Naive B cell (primary cell): ENCODE data around the gene ARL8B. TPM values are rescaled to one million over a fixed set of nuclear protein-coding genes. Genes with fewer than 3 reads are reported as not detected.
"Not testable (repeated sequence)": the region's sequence is repeated elsewhere in the genome, so short reads cannot be mapped to it uniquely, and the experiment has no call there.

Experiments
- ATAC-seq, 2 donors: fragments of 150-1000 bp; cut with Tn5 transposase; 2 replicates each; pipeline ENCODE4 v1.10.0; 2021; ENCODE audit warnings: low read depth in 2 of 2, mild to moderate bottlenecking in 2 of 2, moderate library complexity in 2 of 2
- DNase-seq: peaks from one replicate; pipeline ENCODE4 v3.0.0; 2022
- H3K27ac Mint-ChIP-seq, 6 donors: one replicate each; pipeline ENCODE4 v1.8.0; 2020 to 2022; ENCODE audit warnings: mild to moderate bottlenecking in 6 of 6, mixed read lengths in 6 of 6, moderate library complexity in 5 of 6, inconsistent platforms in 2 of 6
- H3K27me3 Mint-ChIP-seq, 3 donors: one replicate each; pipeline ENCODE4 v1.8.0; 2021 to 2022; ENCODE audit warnings: mixed read lengths in 3 of 3, mild to moderate bottlenecking in 1 of 3
- H3K36me3 Mint-ChIP-seq, 2 donors: one replicate each; pipeline ENCODE4 v1.8.0; 2020 to 2022; ENCODE audit warnings: mixed read lengths in 2 of 2, inconsistent platforms in 1 of 2, mild to moderate bottlenecking in 1 of 2
- H3K4me1 Mint-ChIP-seq, 3 donors: one replicate each; pipeline ENCODE4 v1.8.0; 2020 to 2022; ENCODE audit warnings: mixed read lengths in 3 of 3, inconsistent platforms in 1 of 3, mild to moderate bottlenecking in 1 of 3, moderate library complexity in 1 of 3
- H3K4me3 Mint-ChIP-seq, 8 donors: one replicate each; pipeline ENCODE4 v1.8.0; 2020 to 2022; ENCODE audit warnings: mild to moderate bottlenecking in 8 of 8, mixed read lengths in 8 of 8, moderate library complexity in 8 of 8, inconsistent platforms in 2 of 8
- H3K9me3 Mint-ChIP-seq, 7 donors: one replicate each; pipeline ENCODE4 v1.8.0; 2020 to 2022; ENCODE audit warnings: mixed read lengths in 7 of 7, mild to moderate bottlenecking in 5 of 7, inconsistent platforms in 2 of 7, moderate library complexity in 1 of 7
- polyA plus RNA-seq, 6 donors: library from polyadenylated mRNA; unstranded; fragments of 300-500 nt; fragmentation: Illumina TruSeq; gene quantifications; one replicate each; pipeline ENCODE4 v1.2.3, GENCODE V29; 2021; ENCODE audit warnings: low read depth in 6 of 6

ARL8B gene
- 10 to 100 TPM; 36.7 to 64.8 (median 60.6) TPM for polyA plus RNA-seq

GRCh38 chr3:5122030-5122740 lies at the start of gene ARL8B:
TSS of gene ARL8B (plus strand) at chr3:5122292. CDS start at chr3:5122466, 174 bp downstream.
- no peaks in the 10 kb centered on the region for H3K27me3 Mint-ChIP-seq
- H3K4me1 Mint-ChIP-seq, result peaks cover 26 to 43% (median 39%) of the 10 kb centered on the region in 3 donors
- H3K36me3 Mint-ChIP-seq, result no peaks in the 10 kb centered on the region
- ATAC-seq (peak; percentile 92 to 93), DNase-seq (peak; percentile 93)
- H3K4me3 Mint-ChIP-seq, result peak within 1 kb of the TSS; percentile 85 to 97 (median 94)
- H3K9me3 Mint-ChIP-seq, result no peaks in the 10 kb centered on the region
- peak within 1 kb of the TSS; percentile 94 to 99 (median 98) for H3K27ac Mint-ChIP-seq

GRCh38 chr3:5073374-5074085 lies 48.6 kb upstream of the ARL8B start:
- DNase-seq (no peak), ATAC-seq (no peak)
- no peaks in the 10 kb centered on the region for H3K9me3 Mint-ChIP-seq
- H3K27ac Mint-ChIP-seq, result peak overlapping the region in 1 of 6 donors; percentile 12
- no peaks in the 10 kb centered on the region for H3K4me1 Mint-ChIP-seq
- no peak overlapping the region for H3K4me3 Mint-ChIP-seq
- H3K36me3 Mint-ChIP-seq, result no peaks in the 10 kb centered on the region
- H3K27me3 Mint-ChIP-seq, result peaks cover 12 to 24% (median 19%) of the 10 kb centered on the region in 3 donors

- H3K36me3 Mint-ChIP-seq, result no peaks in the 10 kb centered on the region
- no peak overlapping the region for H3K4me3 Mint-ChIP-seq
- no peaks in the 10 kb centered on the region for H3K4me1 Mint-ChIP-seq
- no peak for DNase-seq
- no peak overlapping the region for H3K27ac Mint-ChIP-seq
- no peak for ATAC-seq
- no peaks in the 10 kb centered on the region for H3K9me3 Mint-ChIP-seq
- H3K27me3 Mint-ChIP-seq, result peaks cover 6 to 29% (median 16%) of the 10 kb centered on the region in 3 donors
Observed at GRCh38 chr3:5078151-5078550, 43.9 kb upstream of the ARL8B start.

- H3K36me3 Mint-ChIP-seq, result no peaks in the 10 kb centered on the region
- no peaks in the 10 kb centered on the region for H3K4me1 Mint-ChIP-seq
- no peak for ATAC-seq
- DNase-seq, result no peak
- no peak overlapping the region for H3K4me3 Mint-ChIP-seq
- no peak overlapping the region for H3K27ac Mint-ChIP-seq
- H3K27me3 Mint-ChIP-seq, result peaks cover 6 to 16% (median 11%) of the 10 kb centered on the region in 3 donors
- no peaks in the 10 kb centered on the region for H3K9me3 Mint-ChIP-seq
Observed at GRCh38 chr3:5079761-5080160, 42.3 kb upstream of the ARL8B start.

GRCh38 chr3:5080779-5081550 lies 41.1 kb upstream of the ARL8B start:
- no peaks in the 10 kb centered on the region for H3K9me3 Mint-ChIP-seq
- no peaks in the 10 kb centered on the region for H3K4me1 Mint-ChIP-seq
- H3K27ac Mint-ChIP-seq, result no peak overlapping the region
- H3K27me3 Mint-ChIP-seq, result peaks cover 6 to 16% (median 11%) of the 10 kb centered on the region in 3 donors
- H3K4me3 Mint-ChIP-seq, result no peak overlapping the region
- DNase-seq (no peak), ATAC-seq (no peak)
- H3K36me3 Mint-ChIP-seq, result no peaks in the 10 kb centered on the region

GRCh38 chr3:5081973-5082788 lies 39.9 kb upstream of the ARL8B start:
- H3K27me3 Mint-ChIP-seq, result peaks cover 6 to 16% (median 11%) of the 10 kb centered on the region in 3 donors
- H3K9me3 Mint-ChIP-seq, H3K4me3 Mint-ChIP-seq, H3K36me3 Mint-ChIP-seq, H3K27ac Mint-ChIP-seq, H3K4me1 Mint-ChIP-seq, ATAC-seq, DNase-seq: not testable (repeated sequence)

GRCh38 chr3:5082789-5083115 lies 39.3 kb upstream of the ARL8B start:
- Mint-ChIP-seq H3K27ac (no peak overlapping the region), H3K9me3 (no peaks in the 10 kb centered on the region), H3K4me1 (no peaks in the 10 kb centered on the region), H3K27me3 (peaks cover 6 to 16% (median 11%) of the 10 kb centered on the region in 3 donors), H3K36me3 (no peaks in the 10 kb centered on the region), H3K4me3 (no peak overlapping the region)
- DNase-seq, result no peak
- ATAC-seq, result no peak

- Mint-ChIP-seq H3K27me3 (peaks cover 6 to 18% (median 11%) of the 10 kb centered on the region in 3 donors), H3K4me1 (no peaks in the 10 kb centered on the region), H3K4me3 (no peak overlapping the region), H3K36me3 (no peaks in the 10 kb centered on the region), H3K27ac (no peak overlapping the region), H3K9me3 (no peaks in the 10 kb centered on the region)
- no peak for DNase-seq
- no peak for ATAC-seq
Observed at GRCh38 chr3:5084224-5084623, 37.9 kb upstream of the ARL8B start.

- Mint-ChIP-seq H3K4me3 (no peak overlapping the region), H3K4me1 (no peaks in the 10 kb centered on the region), H3K36me3 (no peaks in the 10 kb centered on the region), H3K9me3 (no peaks in the 10 kb centered on the region), H3K27me3 (peaks cover 15 to 23% (median 19%) of the 10 kb centered on the region in 3 donors), H3K27ac (no peak overlapping the region)
- ATAC-seq, result no peak
- no peak for DNase-seq
Observed at GRCh38 chr3:5086708-5087107, 35.4 kb upstream of the ARL8B start.

- no peak overlapping the region for H3K27ac Mint-ChIP-seq
- DNase-seq, result no peak
- no peaks in the 10 kb centered on the region for H3K9me3 Mint-ChIP-seq
- no peak for ATAC-seq
- no peak overlapping the region for H3K4me3 Mint-ChIP-seq
- H3K4me1 Mint-ChIP-seq, result no peaks in the 10 kb centered on the region
- H3K27me3 Mint-ChIP-seq, result peaks cover 14 to 22% (median 19%) of the 10 kb centered on the region in 3 donors
- H3K36me3 Mint-ChIP-seq, result no peaks in the 10 kb centered on the region
Observed at GRCh38 chr3:5087209-5087608, 34.9 kb upstream of the ARL8B start.

GRCh38 chr3:5090197-5090596 lies 31.9 kb upstream of the ARL8B start:
- no peak for DNase-seq
- Mint-ChIP-seq H3K4me1 (no peaks in the 10 kb centered on the region), H3K27ac (no peak overlapping the region), H3K36me3 (no peaks in the 10 kb centered on the region), H3K27me3 (peaks cover 19 to 28% (median 22%) of the 10 kb centered on the region in 3 donors), H3K4me3 (peak overlapping the region in 1 of 8 donors; percentile 55), H3K9me3 (no peaks in the 10 kb centered on the region)
- no peak for ATAC-seq

GRCh38 chr3:5092018-5092417 lies 30.1 kb upstream of the ARL8B start:
- Mint-ChIP-seq H3K27ac (no peak overlapping the region), H3K4me3 (no peak overlapping the region), H3K36me3 (peaks cover 0 to 5% of the 10 kb centered on the region in 2 donors), H3K9me3 (peaks cover 0 to 2% (median 0%) of the 10 kb centered on the region in 7 donors), H3K4me1 (peaks cover 0 to 5% (median 3%) of the 10 kb centered on the region in 3 donors), H3K27me3 (peaks cover 29 to 37% (median 31%) of the 10 kb centered on the region in 3 donors)
- no peak for ATAC-seq
- no peak for DNase-seq

- H3K4me3 Mint-ChIP-seq, result no peak overlapping the region
- H3K27ac Mint-ChIP-seq, result no peak overlapping the region
- H3K9me3 Mint-ChIP-seq, result peaks cover 0 to 2% (median 0%) of the 10 kb centered on the region in 7 donors
- peaks cover 37 to 53% (median 40%) of the 10 kb centered on the region in 3 donors for H3K27me3 Mint-ChIP-seq
- ATAC-seq, result no peak
- H3K4me1 Mint-ChIP-seq, result peaks cover 0 to 5% (median 3%) of the 10 kb centered on the region in 3 donors
- DNase-seq, result no peak
- H3K36me3 Mint-ChIP-seq, result peaks cover 0 to 5% of the 10 kb centered on the region in 2 donors
Observed at GRCh38 chr3:5093731-5094130, 28.4 kb upstream of the ARL8B start.
